Activated T-helper 1 cell treated with Interleukin-2 at 50 U/mL for 16 hours (primary cell): ENCODE results near the gene KCNQ5.
"Not testable (repeated sequence)": the region's sequence is repeated elsewhere in the genome, so short reads cannot be mapped to it uniquely, and the experiment has no call there.

ENCODE experiments used
- DNase-seq: peaks from one replicate; pipeline ENCODE4 v3.0.0-alpha.2; 2020; ENCODE audit warnings: low read depth

Gene KCNQ5

GRCh38 chr6:72952808-72953630, 331.2 kb downstream of the KCNQ5 start:
- no peak for DNase-seq

DNA sequence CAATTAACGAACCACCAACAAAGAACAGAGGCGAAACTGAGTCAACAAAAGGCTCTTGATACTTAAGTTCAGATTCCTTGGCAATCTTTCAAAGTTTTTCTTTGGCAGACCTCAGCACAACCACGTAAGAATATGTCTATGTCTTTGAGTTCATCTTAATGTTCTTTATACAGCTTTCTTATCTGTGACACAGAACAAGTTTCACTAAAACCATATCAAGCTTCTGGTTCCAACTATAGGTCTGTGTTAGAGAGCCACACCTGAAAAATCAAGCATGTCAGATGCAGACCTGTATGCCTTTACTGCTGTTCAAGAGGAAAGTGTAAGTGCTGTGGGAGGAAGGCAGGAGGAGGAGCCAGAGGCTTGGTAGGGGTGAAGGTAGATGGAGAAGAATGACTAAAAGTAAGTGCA, 332.1 kb downstream of the KCNQ5 start:
- DNase-seq, result no peak

DNA sequence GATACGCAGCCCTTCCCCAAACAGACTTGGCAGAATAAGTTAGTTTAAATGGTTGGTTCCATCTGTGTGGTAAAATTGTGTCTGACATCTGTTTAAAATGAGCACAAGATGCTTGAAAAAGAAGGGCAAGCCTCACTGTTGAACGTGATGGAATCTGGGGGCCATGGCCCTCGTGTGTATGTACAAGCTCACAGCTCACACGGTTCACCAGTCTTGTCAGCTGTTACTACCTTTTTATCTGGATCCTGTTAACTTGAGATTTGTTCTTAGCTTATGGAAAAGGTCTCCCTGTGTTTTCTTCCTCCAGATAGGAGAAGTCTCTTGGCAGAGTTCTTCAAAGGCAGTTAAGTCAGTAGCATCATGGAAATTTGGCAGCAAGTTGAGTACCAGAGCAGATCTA, 332.9 kb downstream of the KCNQ5 start:
- no peak for DNase-seq

GRCh38 chr6:72955666-72956065, 333.8 kb downstream of the KCNQ5 start:
- no peak for DNase-seq

DNA sequence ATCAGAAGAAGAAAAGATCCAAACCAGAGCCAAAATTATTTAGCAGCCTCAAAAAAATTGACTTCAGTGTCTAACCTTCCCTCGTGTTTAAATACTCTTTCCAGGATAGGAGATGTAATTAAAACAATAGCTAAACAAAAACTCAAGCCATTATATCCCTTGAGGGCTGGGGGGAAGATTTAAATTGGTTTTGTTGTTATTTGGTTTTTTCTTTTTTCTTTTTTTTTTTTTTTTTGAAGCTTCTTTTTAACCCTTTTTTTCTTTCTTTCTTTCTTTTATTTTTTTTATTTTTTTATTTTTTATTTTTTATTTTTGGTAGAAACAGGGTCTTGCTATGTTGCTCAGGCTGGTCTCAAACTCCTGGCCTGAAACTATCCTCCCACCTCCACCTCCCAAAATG, 334.4 kb downstream of the KCNQ5 start:
- DNase-seq, result no peak

- DNase-seq, result no peak
Measured at GRCh38 chr6:72959821-72960220, 338.0 kb downstream of the KCNQ5 start.

GRCh38 chr6:72963946-72964345, 342.1 kb downstream of the KCNQ5 start:
- no peak for DNase-seq

GRCh38 chr6:72966628-72967280, 344.9 kb downstream of the KCNQ5 start:
- DNase-seq, result no peak

DNA sequence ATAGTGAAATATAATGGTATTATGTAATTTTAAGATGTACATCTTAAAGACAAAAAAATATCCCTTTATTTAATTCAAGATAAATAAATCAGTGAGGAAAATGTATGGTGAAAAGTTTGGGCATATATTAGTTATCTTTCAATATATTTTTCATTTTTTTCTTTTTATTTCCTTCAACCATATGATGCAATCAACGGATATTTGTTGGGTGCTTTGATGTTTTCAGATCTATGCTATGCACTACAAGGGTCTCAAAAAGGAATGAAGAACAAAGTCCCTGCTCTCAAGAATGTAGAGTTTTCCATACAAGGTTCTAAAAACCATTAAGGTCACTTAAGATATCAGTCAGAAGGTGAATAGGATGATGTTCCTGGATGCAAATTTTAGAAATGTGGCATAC, 345.5 kb downstream of the KCNQ5 start:
- DNase-seq, result no peak

DNA sequence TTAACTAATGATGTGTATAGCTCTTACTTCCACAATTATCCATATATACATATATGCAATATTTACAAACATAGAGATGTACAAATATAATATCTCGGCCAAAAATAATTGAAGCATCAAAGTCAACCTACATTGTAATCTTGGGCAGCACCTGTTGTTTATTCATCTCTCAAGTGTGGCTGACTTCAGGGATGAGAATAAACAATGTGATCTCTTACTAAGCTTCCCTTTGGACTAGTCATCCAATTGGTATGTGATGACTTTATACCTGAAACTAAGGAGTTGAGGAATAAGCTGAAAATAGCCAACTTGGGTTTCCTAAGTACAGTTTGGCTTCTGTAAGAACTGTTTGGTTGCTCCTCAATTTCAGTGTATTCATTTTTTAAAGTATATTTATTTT, 346.8 kb downstream of the KCNQ5 start:
- no peak for DNase-seq

GRCh38 chr6:72969666-72970065, 347.8 kb downstream of the KCNQ5 start:
- DNase-seq, result no peak

GRCh38 chr6:72972579-72972978, 350.7 kb downstream of the KCNQ5 start:
- no peak for DNase-seq

- no peak for DNase-seq
Measured at GRCh38 chr6:72974276-72974675, 352.4 kb downstream of the KCNQ5 start.

- DNase-seq, result no peak
Measured at GRCh38 chr6:72975352-72975752, 353.5 kb downstream of the KCNQ5 start.

GRCh38 chr6:72976484-72976883, 354.6 kb downstream of the KCNQ5 start:
- no peak for DNase-seq

GRCh38 chr6:72977114-72977513, 355.2 kb downstream of the KCNQ5 start:
- no peak for DNase-seq

- DNase-seq, result not testable (repeated sequence)
Measured at GRCh38 chr6:72978808-72979207, 356.9 kb downstream of the KCNQ5 start.

GRCh38 chr6:72984189-72984831, 362.4 kb downstream of the KCNQ5 start:
- not testable (repeated sequence) for DNase-seq

DNA sequence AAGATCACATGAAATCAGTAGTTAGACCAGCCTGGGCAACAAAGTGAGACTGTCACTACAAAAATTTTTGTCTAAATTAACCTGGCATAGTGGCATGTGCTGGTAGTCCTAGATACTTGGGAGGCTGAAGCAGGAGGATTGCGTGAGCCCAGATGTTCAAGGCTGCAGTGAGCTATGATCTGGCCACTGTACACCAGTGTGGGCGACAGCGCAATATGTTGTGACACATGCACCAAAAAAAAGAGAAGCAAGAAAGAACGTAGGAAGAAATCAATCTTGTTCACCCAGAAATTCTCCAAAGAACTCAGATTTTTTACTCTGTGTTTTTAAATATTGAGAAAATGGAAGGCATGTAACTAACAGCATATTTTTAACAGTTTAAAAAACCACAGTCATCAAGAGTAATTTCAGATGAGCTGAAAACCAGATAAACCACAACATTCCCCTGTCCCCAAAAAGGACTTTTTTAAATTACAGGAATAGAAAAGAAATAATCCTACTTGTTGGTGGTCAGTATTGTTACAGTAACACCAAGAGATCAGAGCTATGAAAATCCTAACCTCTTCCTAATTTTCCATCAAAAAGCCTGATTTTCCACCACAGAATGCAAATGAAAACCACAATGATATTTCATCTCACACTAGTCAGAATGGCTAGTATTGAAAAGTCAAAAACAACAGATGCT, 363.3 kb downstream of the KCNQ5 start:
- DNase-seq, result no peak

- DNase-seq, result no peak
Measured at GRCh38 chr6:72987301-72987700, 365.4 kb downstream of the KCNQ5 start.

- no peak for DNase-seq
Measured at GRCh38 chr6:72999995-73000394, 378.1 kb downstream of the KCNQ5 start.

DNA sequence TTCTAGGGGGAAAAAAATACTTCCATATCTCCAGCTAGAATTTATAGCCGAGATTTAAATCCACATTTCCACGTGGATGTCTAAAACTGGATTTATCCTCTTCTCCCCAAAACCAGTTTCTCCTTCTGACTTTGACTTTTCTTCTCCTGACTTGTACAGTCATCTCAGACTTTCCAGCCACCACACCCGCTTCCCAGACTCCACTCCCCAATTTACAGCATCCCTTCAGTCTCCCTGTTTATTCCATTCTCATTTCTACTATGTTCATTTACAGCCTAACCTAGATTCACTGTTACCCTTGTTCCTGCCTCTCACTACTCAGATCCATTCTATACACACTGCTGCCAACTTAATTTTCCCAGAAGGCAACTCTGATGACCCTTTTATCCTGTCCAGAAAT, 378.6 kb downstream of the KCNQ5 start:
- DNase-seq, result no peak

GRCh38 chr6:73002588-73002987, 380.7 kb downstream of the KCNQ5 start:
- DNase-seq, result no peak
